GM19043 (cell line): ENCODE measurements around the gene TRAF5.
"Not testable (repeated sequence)": the region's sequence is repeated elsewhere in the genome, so short reads cannot be mapped to it uniquely, and the experiment has no call there.

Experiments used
- ATAC-seq: cut with Tn5 transposase; IDR thresholded peaks from one replicate; pipeline ENCODE4 v1.9.1; 2021; ENCODE audit warnings: low read depth; ENCODE audit not compliant: unreplicated experiment

TRAF5 gene

GRCh38 chr1:211376807-211377470 is 50.3 kb downstream of the TRAF5 start:
- ATAC-seq = no peak

GRCh38 chr1:211377539-211378450 is 51.2 kb downstream of the TRAF5 start:
- no peak for ATAC-seq

DNA sequence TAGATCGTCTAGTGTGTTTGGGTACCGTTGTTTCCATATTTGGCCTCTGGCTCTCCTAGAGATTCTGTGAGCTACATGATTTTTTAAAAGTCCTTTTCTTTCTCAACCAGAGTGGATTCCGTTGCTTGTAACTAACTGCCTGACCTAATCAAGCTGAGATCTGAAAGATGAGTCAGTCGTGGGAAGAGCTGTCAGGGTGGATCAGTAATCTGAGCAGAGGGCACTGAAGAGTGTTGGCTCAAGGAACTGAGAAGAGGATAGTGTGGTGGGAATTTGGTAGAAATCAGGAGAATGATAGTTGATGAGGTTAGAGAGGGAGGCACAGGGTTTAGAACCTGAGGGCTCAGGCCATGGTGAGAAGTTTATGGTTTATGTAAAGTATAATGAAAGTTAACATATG is 52.2 kb downstream of the TRAF5 start:
- no peak for ATAC-seq

GRCh38 chr1:211379446-211379845 is 52.8 kb downstream of the TRAF5 start:
- ATAC-seq = no peak

- no peak for ATAC-seq
Observed at GRCh38 chr1:211381481-211382181, 55.0 kb downstream of the TRAF5 start.

DNA sequence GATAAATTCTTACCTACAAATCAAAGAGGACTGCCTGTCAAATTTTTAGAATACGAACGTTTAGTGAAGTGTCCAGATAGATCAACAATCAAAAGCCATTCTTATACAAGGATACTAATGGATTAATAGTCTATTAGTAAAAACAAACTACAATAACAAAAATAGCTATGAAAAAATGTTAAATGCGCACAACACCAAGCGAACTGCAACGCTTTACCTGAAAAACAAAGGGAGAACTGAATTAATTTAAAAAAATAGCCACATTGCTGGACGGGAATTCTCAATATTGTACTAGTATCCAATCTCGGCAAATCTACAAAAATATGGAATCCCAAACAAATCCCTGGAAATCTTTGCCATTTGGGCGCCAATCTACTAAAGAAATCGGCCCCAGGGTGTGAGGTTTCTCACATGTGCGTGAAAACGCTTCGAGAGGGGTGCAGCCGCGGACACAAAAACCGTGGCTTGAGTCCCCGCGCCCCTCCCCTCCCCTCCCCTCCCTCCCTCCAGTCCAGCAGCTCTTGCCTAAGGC is 55.6 kb downstream of the TRAF5 start:
- no peak for ATAC-seq

GRCh38 chr1:211382714-211383480 is 56.3 kb downstream of the TRAF5 start:
- peak; percentile 98 for ATAC-seq

DNA sequence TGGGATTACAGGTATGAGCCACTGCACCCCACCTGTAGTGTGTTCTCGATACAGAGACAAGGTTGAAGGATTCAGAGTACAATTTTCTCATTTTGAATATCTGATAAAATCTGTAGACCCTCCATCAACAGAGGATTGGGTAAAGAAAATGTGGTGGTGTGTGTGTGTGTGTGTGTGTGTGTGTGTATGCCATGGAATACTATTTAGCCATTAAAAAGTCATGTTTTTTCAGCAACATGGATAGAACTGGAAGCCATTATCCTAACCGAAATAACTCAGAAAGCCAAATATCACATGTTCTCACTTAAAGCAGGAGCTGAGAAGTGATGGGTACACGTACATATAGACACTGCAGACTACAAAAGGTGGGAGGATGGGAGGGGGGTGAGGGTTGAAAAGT is 57.9 kb downstream of the TRAF5 start:
- ATAC-seq = no peak

- ATAC-seq = no peak
Observed at GRCh38 chr1:211386921-211387320, 60.3 kb downstream of the TRAF5 start.

- ATAC-seq = not testable (repeated sequence)
Observed at GRCh38 chr1:211390829-211391228, 64.2 kb downstream of the TRAF5 start.

DNA sequence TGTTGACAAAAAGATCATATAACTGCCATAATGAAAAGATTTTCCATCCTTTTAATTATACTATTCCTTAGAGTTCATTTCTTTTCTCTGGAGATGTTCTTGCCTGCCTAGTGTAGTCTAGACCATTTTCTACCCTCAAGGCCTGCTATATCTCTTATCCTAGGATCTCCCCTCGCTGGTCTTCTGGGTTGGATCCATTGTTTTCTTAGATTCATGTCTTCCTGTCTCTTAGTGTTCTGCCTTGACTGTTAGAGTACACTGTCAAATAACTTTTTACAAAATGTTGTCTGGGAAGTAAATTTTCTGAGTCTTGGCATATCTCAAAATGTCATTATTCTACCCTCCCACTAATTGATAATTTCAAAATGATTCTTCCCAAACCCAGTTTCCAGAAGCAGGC is 66.6 kb downstream of the TRAF5 start:
- ATAC-seq = no peak

GRCh38 chr1:211398266-211398930 is 71.8 kb downstream of the TRAF5 start:
- not testable (repeated sequence) for ATAC-seq

DNA sequence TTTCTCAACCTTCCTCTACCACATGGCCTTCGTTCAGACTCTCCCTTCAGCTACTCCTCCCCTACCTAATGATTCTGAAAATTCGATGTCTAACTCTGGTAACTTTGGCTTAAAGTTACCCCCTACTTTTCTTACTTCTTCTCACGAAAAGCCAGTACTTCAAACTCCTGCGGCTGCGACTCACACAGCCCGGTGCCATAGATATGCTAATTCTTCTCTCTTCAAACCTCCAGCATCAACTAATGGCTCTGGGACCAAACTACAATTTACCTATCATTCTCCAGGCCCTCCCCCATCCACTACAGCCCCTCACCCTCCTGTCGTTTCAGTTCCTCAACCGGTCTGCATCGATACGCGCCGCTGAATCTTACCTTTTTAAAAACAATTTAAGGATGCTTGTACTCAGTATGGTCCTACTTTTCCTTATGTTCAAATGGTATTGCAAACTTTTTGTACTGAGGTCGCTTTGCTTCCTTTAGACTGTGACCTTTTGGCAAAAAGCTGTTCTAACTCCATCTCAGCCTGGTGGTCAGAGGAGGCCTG is 73.3 kb downstream of the TRAF5 start:
- not testable (repeated sequence) for ATAC-seq

- not testable (repeated sequence) for ATAC-seq
Observed at GRCh38 chr1:211401751-211402150, 75.1 kb downstream of the TRAF5 start.

DNA sequence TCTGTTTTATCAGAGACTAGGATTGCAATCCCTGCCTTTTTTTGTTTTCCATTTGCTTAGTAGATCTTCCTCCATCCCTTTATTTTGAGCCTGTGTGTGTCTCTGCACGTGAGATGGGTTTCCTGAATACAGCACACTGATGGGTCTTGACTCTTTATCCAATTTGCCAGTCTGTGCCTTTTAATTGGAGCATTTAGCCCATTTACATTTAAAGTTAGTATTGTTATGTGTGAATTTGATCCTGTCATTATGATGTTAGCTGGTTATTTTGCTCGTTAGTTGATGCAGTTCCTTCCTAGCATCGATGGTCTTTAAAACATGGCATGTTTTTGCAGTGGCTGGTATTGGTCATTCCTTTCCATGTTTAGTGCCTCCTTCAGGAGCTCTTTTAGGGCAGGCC is 79.5 kb downstream of the TRAF5 start:
- not testable (repeated sequence) for ATAC-seq

GRCh38 chr1:211407749-211408148 is 81.1 kb downstream of the TRAF5 start:
- not testable (repeated sequence) for ATAC-seq

GRCh38 chr1:211411639-211412038 is 85.0 kb downstream of the TRAF5 start:
- no peak for ATAC-seq

DNA sequence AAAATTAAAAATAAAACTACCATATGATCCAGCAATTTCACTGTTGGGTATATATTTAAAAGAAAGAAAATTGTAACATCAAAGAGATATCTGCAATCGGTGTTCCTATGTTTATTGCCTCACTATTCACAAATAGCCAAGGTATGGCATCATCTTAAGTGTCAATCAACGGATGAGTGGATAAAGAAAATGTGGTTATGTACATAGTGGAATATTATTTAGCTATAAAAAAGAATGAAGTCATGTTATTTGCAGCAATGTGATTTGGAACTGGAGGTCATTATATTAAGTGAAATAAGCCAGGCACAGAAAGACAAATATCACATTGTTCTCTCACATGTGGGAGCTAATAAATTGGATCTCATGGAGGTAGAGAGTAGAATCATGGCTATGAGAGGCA is 89.1 kb downstream of the TRAF5 start:
- no peak for ATAC-seq

- peak; percentile 55 for ATAC-seq
Observed at GRCh38 chr1:211416246-211416627, 89.6 kb downstream of the TRAF5 start.
